Measurements from ENCODE around the gene ATP11A. TPM values are rescaled to one million over a fixed set of nuclear protein-coding genes. Genes with fewer than 3 reads are reported as not detected.

ATP11A gene
- total RNA-seq, 1 experiment from 2014 or later: 80.4 TPM

- TF ChIP-seq CTCF (IDR thresholded peaks at IDR 0.05 in 2 of 3, conservative IDR thresholded peaks at IDR 0.05 in 1 of 3; ENCODE audit: borderline replicate concordance in 1 of 3, insufficient read depth in 1 of 3, low read depth in 2 of 3, low read length in 2 of 3): no peak
- TF ChIP-seq SIN3A (IDR thresholded peaks at IDR 0.05; ENCODE audit: low read depth): no peak
- TF ChIP-seq RAD21 (IDR thresholded peaks at IDR 0.05; ENCODE audit: low read depth): no peak
Observed at GRCh38 chr13:112819111-112819510, 129.3 kb downstream of the ATP11A start (continued).

GRCh38 chr13:112819816-112820215, 130.0 kb downstream of the ATP11A start:
- RAD21 ChIA-PET (ENCODE audit: low non-redundant PET in 1 of 2, low total read pairs in 2 of 2, uncharacterized antibody in 2 of 2, unreplicated experiment in 2 of 2): no interaction called here
- H3K27me3 ChIP-seq (ENCODE audit: insufficient read depth, low read length): no peaks in the 10 kb centered on the region

More at GRCh38 chr13:112819816-112820215, 130.0 kb downstream of the ATP11A start:
- Histone ChIP-seq H3K9me3 (ENCODE audit: control insufficient read depth in 1 of 2, insufficient read depth in 1 of 2, low read depth in 1 of 2, low read length in 2 of 2) (peaks cover 0 to 4% of the 10 kb centered on the region in 2 experiments; a peak in 2 of 4 replicates), H3K27ac (ENCODE audit: low read depth, low read length) (no peak overlapping the region), H3K4me1 (ENCODE audit: control insufficient read depth in 1 of 2, insufficient read depth in 2 of 2, low read length in 2 of 2) (no peaks in the 10 kb centered on the region), H3K9me2 (ENCODE audit: insufficient read depth) (no peaks in the 10 kb centered on the region), H3K36me3 (ENCODE audit: control insufficient read depth in 1 of 2, insufficient read depth in 2 of 2, low read length in 2 of 2) (peaks cover 22 to 42% of the 10 kb centered on the region in 2 experiments), H4K20me1 (ENCODE audit: insufficient read depth) (no peaks in the 10 kb centered on the region), H3K79me2 (ENCODE audit: insufficient read depth, low read length) (no peaks in the 10 kb centered on the region), H2AFZ (ENCODE audit: low read depth, low read length, poor library complexity, severe bottlenecking) (no peak overlapping the region), H3K9ac (ENCODE audit: low read length) (no peak overlapping the region), H3K4me3 (replicated peaks in 1 of 2; ENCODE audit: low read depth in 1 of 2, low read length in 2 of 2) (no peak overlapping the region), H3K4me2 (ENCODE audit: low read length) (no peak overlapping the region)
- no peak for TF ChIP-seq RAD21 (IDR thresholded peaks at IDR 0.05; ENCODE audit: low read depth)
- TF ChIP-seq ZBTB33 (IDR thresholded peaks at IDR 0.05; ENCODE audit: extremely low read depth, insufficient replicate concordance, low read length): no peak
- ATAC-seq (no peak), DNase-seq (ENCODE audit: low read depth, low spot score) (no peak)
- POLR2A ChIA-PET: no interaction called here
- BruUV-seq (replicated peaks): no TSS peak
- CTCF ChIA-PET: no interaction called here
- intact Hi-C loops (cut with micrococcal nuclease): no loop called here

Data from HCT116 (cell line).